ENCODE results near the gene COCH.
"Not testable (repeated sequence)": the region's sequence is repeated elsewhere in the genome, so short reads cannot be mapped to it uniquely, and the experiment has no call there.

GRCh38 chr14:30897121-30897520, 22.8 kb downstream of the COCH start:
- TF ChIP-seq CTCF, POLR2A (IDR thresholded peaks at IDR 0.05): not testable (repeated sequence)
